Mesothelial cell of epicardium (in vitro differentiated cells): Measurements from ENCODE around the gene ARF1. TPM values are rescaled to one million over a fixed set of nuclear protein-coding genes. Genes with fewer than 3 reads are reported as not detected.

ENCODE experiments used
- DNase-seq, 2 experiments: peaks; one replicate each; pipeline ENCODE4 v3.0.0; 2021; ENCODE audit warnings: low spot score in 2 of 2; ENCODE audit not compliant: unreplicated experiment in 2 of 2
- H3K27ac Mint-ChIP-seq: 2 replicates; pipeline ENCODE4 v1.8.0; 2021; ENCODE audit warnings: mixed read lengths
- H3K27me3 Mint-ChIP-seq: 2 replicates; pipeline ENCODE4 v1.8.0; 2021; ENCODE audit warnings: low read depth, mixed read lengths
- H3K36me3 Mint-ChIP-seq: 2 replicates; pipeline ENCODE4 v1.8.0; 2021; ENCODE audit warnings: mixed read lengths
- H3K4me1 Mint-ChIP-seq: 2 replicates; pipeline ENCODE4 v1.8.0; 2021; ENCODE audit warnings: mixed read lengths
- H3K4me3 Mint-ChIP-seq: 2 replicates; pipeline ENCODE4 v1.8.0; 2021; ENCODE audit warnings: mild to moderate bottlenecking, moderate library complexity, mixed read lengths
- H3K9me3 Mint-ChIP-seq: 2 replicates; pipeline ENCODE4 v1.8.0; 2021; ENCODE audit warnings: mixed read lengths
- total RNA-seq: library from RNA; stranded (reverse); gene quantifications from 3 replicates; pipeline ENCODE4 v1.2.1, GENCODE V29; 2021
- TF ChIP-seq, protein P1 (sequence below): fragments of 200-600 bp; sonication (generic); IDR thresholded peaks from one replicate; pipeline ENCODE4 v1.5.0; 2021; ENCODE audit warnings: antibody characterized with exemption; ENCODE audit not compliant: unreplicated experiment

The ARF1 gene
- total RNA-seq, 1 donor from 2014 or later, result 262 TPM

DNA sequence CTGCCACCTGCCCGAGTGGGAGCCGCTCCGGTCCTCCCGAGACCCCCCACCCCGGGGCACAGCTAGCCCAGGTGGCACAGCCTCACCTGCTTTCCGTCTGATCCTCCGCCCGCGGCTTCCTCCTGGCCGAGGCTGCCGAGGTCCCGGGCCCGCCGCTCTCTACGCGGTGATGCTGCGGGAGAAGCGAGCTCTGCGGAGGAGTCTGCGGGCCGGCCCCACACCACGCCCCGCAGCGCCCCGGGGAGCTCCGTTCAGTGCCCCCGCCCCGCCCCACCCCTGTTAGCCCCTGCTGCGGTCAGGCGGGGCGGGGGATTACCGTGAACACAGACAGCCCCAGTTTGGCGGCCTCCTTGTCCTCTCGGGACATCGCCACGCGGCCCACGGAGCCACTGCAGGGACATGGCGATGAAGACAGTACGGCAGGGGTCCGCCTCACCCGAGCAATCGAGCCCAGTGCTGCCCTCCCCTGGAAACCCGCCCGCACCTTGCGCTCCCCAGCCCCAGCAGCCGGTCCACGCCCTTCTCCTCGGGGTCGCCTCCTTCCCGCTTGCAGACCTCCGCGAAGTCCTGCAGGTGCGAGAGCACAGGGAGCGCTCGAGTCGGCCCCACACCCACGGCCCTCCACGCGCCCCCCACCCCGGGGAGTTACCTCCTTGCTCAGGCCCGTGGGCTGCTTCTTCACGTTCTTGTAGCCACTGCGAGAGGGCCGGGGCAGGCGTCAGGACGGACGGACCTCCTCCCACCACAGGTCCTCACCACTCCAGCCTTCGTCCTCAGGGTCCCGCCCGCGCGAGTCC is 19.7 kb downstream of the ARF1 start:
- TF ChIP-seq, protein P1, sequence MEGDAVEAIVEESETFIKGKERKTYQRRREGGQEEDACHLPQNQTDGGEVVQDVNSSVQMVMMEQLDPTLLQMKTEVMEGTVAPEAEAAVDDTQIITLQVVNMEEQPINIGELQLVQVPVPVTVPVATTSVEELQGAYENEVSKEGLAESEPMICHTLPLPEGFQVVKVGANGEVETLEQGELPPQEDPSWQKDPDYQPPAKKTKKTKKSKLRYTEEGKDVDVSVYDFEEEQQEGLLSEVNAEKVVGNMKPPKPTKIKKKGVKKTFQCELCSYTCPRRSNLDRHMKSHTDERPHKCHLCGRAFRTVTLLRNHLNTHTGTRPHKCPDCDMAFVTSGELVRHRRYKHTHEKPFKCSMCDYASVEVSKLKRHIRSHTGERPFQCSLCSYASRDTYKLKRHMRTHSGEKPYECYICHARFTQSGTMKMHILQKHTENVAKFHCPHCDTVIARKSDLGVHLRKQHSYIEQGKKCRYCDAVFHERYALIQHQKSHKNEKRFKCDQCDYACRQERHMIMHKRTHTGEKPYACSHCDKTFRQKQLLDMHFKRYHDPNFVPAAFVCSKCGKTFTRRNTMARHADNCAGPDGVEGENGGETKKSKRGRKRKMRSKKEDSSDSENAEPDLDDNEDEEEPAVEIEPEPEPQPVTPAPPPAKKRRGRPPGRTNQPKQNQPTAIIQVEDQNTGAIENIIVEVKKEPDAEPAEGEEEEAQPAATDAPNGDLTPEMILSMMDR, result no peak
- Mint-ChIP-seq H3K36me3 (peaks cover 17% of the 10 kb centered on the region), H3K27me3 (no peaks in the 10 kb centered on the region), H3K27ac (peak overlapping the region; percentile 43), H3K4me3 (peak overlapping the region; percentile 68), H3K4me1 (peaks cover 15% of the 10 kb centered on the region), H3K9me3 (no peaks in the 10 kb centered on the region)
- peak in 1 of 2 experiments; percentile 63 for DNase-seq

DNA sequence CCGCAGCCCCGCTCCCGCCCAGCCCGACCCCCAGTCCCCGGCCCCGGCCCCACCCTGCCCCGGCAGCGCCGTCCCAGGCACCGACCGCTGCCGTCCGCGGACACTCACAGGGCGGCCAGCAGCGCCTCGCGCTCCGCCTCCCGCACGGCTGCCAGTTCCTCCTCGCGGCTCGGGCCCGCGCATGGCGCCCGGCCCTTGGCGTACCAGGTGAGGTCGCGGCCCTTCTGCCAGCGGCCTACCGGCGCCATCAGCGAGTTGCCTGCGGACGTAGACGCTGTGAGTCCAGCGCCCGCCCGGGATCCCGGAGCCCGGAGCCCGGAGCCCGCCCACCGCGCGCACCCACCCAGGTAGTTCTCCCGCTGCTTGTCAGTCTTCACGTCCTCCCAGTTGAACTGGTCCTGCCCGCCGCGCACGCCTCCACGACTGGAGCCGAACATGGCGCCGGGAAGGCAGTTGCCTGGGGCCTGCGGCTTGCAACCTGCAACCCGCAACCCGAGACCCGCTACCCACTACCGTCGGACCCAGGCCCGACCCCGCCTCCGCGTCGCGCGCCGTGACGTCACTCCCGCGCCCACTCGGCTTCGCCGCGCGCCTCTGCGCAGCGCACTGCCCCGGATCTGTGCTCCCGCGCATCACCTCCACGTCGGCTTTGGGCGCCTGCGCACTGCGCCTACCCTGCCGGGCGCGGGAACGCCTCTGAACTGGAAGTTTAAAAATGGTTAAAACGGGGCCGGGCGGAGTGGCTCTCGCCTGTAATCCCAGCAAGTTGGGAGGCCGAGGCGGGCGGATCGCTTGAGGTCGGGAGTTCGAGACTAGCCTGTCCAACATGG is 20.5 kb downstream of the ARF1 start, which contains the start of gene C1orf35:
TSS of gene C1orf35 (minus strand) at position 535 of the 830 bp plus-strand sequence. CDS start at position 437, 98 bp downstream.
- peaks cover 12% of the 10 kb centered on the region for H3K36me3 Mint-ChIP-seq
- TF ChIP-seq, protein P1, result no peak
- H3K27ac Mint-ChIP-seq, result peak within 1 kb of the TSS; percentile 97
- peak within 1 kb of the TSS; percentile 92 for H3K4me3 Mint-ChIP-seq
- DNase-seq, result peak; percentile 90 to 96
- H3K9me3 Mint-ChIP-seq, result no peaks in the 10 kb centered on the region
- H3K4me1 Mint-ChIP-seq, result peaks cover 18% of the 10 kb centered on the region
- H3K27me3 Mint-ChIP-seq, result no peaks in the 10 kb centered on the region

DNA sequence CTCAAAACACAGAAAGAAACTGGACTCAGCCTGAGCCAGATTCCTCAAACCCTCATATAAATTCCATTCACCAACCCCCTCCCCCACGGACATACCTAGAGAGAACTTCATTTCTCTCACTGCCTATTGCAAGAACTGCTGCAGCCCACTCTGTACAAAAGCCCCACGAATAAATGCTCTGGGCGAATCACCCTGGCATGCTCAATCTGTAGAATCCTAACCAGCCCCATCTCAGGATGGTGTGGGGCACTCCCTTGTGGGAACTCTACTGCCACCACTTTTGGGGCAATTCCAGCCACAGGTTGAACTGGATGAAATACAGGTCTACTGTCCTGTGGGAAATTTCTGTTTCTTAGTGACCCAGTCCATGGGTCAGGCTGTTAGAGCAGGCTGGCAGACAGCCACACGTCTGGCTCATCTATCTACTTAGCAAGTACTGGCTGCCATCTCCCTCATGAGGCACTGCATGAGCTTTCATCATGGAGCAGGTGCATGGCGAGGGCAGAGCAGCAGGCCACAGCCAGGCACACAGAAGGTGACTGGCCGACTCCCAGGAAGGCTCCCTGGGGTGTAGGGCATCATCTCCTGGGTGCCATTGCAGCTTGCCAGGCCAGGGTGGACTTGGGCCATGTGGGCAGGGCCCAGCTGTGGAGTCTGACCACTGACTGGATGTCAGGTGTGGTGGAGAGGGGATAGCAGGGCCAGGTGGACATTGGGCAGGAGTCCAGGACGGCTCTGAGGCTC is 22.2 kb downstream of the ARF1 start:
- Mint-ChIP-seq H3K27me3 (no peaks in the 10 kb centered on the region), H3K4me1 (peaks cover 28% of the 10 kb centered on the region), H3K4me3 (peak overlapping the region; percentile 92), H3K27ac (peak overlapping the region; percentile 97), H3K9me3 (no peaks in the 10 kb centered on the region), H3K36me3 (no peaks in the 10 kb centered on the region)
- no peak for DNase-seq
- TF ChIP-seq, protein P1, result no peak

DNA sequence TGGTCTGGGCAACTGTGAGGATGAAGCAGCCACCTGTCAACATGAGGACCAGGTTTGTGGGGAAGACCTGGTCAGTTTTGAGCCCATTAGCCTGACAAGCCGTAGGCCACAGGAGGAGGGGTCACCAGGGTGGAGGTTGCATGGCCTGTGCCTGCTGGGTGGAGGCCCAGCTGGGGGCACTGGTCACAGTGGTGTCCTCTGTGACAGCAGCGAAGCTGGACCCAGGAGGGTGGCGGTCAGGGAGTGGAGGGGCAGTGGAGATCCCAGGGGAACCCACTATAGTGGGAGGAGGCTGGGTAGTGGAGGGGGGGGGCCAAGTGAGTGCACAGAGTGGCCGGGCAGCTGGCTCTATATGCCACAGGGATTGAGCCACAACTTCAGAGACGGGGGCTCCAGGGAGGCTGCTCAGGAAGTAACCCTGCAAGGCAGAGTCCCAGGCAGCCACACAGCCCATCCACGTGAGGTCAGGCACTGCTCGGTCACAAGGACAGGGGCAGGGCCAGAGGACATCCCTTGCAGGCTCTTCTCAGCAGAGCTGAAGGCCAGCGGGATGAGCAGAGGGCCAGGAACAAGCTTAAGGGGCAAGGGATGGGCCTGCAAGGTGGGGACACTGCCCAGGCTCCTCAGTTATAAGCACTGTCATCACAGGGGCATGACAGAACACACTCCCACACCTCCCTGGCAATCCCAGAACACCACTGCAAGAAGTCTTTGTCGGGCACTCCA is 22.9 kb downstream of the ARF1 start:
- no peaks in the 10 kb centered on the region for H3K9me3 Mint-ChIP-seq
- H3K36me3 Mint-ChIP-seq, result no peaks in the 10 kb centered on the region
- H3K4me3 Mint-ChIP-seq, result no peak overlapping the region
- H3K4me1 Mint-ChIP-seq, result peaks cover 35% of the 10 kb centered on the region
- no peak overlapping the region for H3K27ac Mint-ChIP-seq
- DNase-seq, result no peak
- no peaks in the 10 kb centered on the region for H3K27me3 Mint-ChIP-seq
- TF ChIP-seq, protein P1, result no peak
